NCI-H1417 (cell line): Measurements from ENCODE around the gene GGA1.

Experiments used
- DNase-seq, 3 experiments: peaks; one replicate each; lab custom pipeline; 2025; lab: John Stamatoyannopoulos, UW

Gene GGA1

GRCh38 chr22:37630839-37631435, 22.3 kb downstream of the GGA1 start:
- DNase-seq = no peak

- DNase-seq = no peak
Observed at GRCh38 chr22:37631448-37632173, 23.0 kb downstream of the GGA1 start.

GRCh38 chr22:37632174-37633088, 23.8 kb downstream of the GGA1 start:
- no peak for DNase-seq

- DNase-seq = no peak
Observed at GRCh38 chr22:37633089-37633624, 24.5 kb downstream of the GGA1 start.

GRCh38 chr22:37633625-37634416, 25.2 kb downstream of the GGA1 start:
- DNase-seq = no peak

- DNase-seq = no peak
Observed at GRCh38 chr22:37634417-37634924, 25.8 kb downstream of the GGA1 start.

GRCh38 chr22:37635157-37635556, 26.5 kb downstream of the GGA1 start:
- DNase-seq = no peak

- no peak for DNase-seq
Observed at GRCh38 chr22:37636186-37636948, 27.7 kb downstream of the GGA1 start.

- no peak for DNase-seq
Observed at GRCh38 chr22:37636949-37637273, 28.3 kb downstream of the GGA1 start.

- no peak for DNase-seq
Observed at GRCh38 chr22:37638391-37639069, 29.9 kb downstream of the GGA1 start.

- peak; percentile 8 to 53 (median 27) for DNase-seq
Observed at GRCh38 chr22:37639070-37639760, 30.6 kb downstream of the GGA1 start, which contains the start of gene SH3BP1. Gene SH3BP1 (plus strand): TSS chr22:37639669. CDS start chr22:37639788, 119 bp downstream.

GRCh38 chr22:37639771-37640590, 31.3 kb downstream of the GGA1 start:
- DNase-seq = peak in 1 of 3 experiments; percentile 10

- no peak for DNase-seq
Observed at GRCh38 chr22:37640591-37641560, 32.2 kb downstream of the GGA1 start.

GRCh38 chr22:37641561-37641949, 32.9 kb downstream of the GGA1 start:
- no peak for DNase-seq

- DNase-seq = peak; percentile 28 to 72 (median 55)
Observed at GRCh38 chr22:37643225-37643847, 34.7 kb downstream of the GGA1 start.

GRCh38 chr22:37647317-37647716, 38.7 kb downstream of the GGA1 start:
- no peak for DNase-seq

GRCh38 chr22:37647928-37648327, 39.3 kb downstream of the GGA1 start:
- DNase-seq = no peak
